Sigmoid colon (tissue), 7 donors: ENCODE data around the gene MYL11. TPM values are rescaled to one million over a fixed set of nuclear protein-coding genes. Genes with fewer than 3 reads are reported as not detected.

Experiments
- DNase-seq: peaks from one replicate; pipeline ENCODE4 v3.0.0-alpha.2; 2019
- H3K27ac ChIP-seq, 4 donors: fragments of 200-600 bp; sonication (generic); one replicate each; pipeline ENCODE4 v1.5.1; 2016 to 2019; ENCODE audit warnings: mild to moderate bottlenecking in 1 of 4
- H3K27me3 ChIP-seq, 3 donors: fragments of 200-600 bp; sonication (generic); one replicate each; pipeline ENCODE4 v1.5.1; 2019; ENCODE audit warnings: mild to moderate bottlenecking in 1 of 3
- H3K36me3 ChIP-seq, 4 donors: fragments of 200-600 bp; sonication (generic); one replicate each; pipeline ENCODE4 v1.5.1; 2016 to 2019
- H3K4me1 ChIP-seq, 4 donors: fragments of 200-600 bp; sonication (generic); one replicate each; pipeline ENCODE4 v1.5.1; 2017 to 2019
- H3K4me3 ChIP-seq, 4 donors: fragments of 200-600 bp; sonication (generic); one replicate each; pipeline ENCODE4 v1.5.1; 2017 to 2019; ENCODE audit warnings: mild to moderate bottlenecking in 2 of 4, moderate library complexity in 1 of 4
- H3K9me3 ChIP-seq, 4 donors: fragments of 200-600 bp in 3 of 4; sonication (generic) in 3 of 4; one replicate each; pipeline versions ENCODE4 v1.5.1 to v1.6.1; 2013 to 2019
- EP300 ChIP-seq, 4 donors: sonication (generic); formaldehyde crosslinking; IDR thresholded peaks; one replicate each; pipeline ENCODE4 v1.6.1; 2017; ENCODE audit warnings: antibody characterized with exemption in 4 of 4
- POLR2A ChIP-seq, 2 donors: fragments of 450-650 bp; IDR thresholded peaks; one replicate each; pipeline ENCODE4 v1.6.1; 2016; ENCODE audit warnings: antibody characterized with exemption in 2 of 2, mild to moderate bottlenecking in 2 of 2, moderate library complexity in 2 of 2
- POLR2AphosphoS5 ChIP-seq, 4 donors: sonication (generic); formaldehyde crosslinking; IDR thresholded peaks; one replicate each; pipeline ENCODE4 v1.6.1; 2017; ENCODE audit warnings: antibody characterized with exemption in 4 of 4
- WGBS, 2 donors: extraction: QIAGEN DNeasy Blood & Tissue Kit; methylation state at CpG; one replicate each; pipeline ENCODE4 v1.1.7; 2013; 5-methylcytosine and 5-hydroxymethylcytosine counted together
- intact Hi-C: fragments of 100-400 bp; cut with DNase I; formaldehyde crosslinking; loops from one replicate; pipeline ENCODE4 v1.15.1; 2023
- polyA plus RNA-seq, 3 donors: library from polyadenylated mRNA; stranded (reverse); fragments of 200-250 nt; gene quantifications; one replicate each; pipeline ENCODE4 v1.2.3, GENCODE V29; 2013
- total RNA-seq, 4 donors: library from RNA; depleted of rRNA; stranded (reverse); fragments of >200 nt; gene quantifications; one replicate each; pipeline ENCODE4 v1.1.0, GENCODE V29; 2016
- TF ChIP-seq, protein P1 (sequence below), 4 experiments: fragments of 450-650 bp in 3 of 4; fragments of 200-600 bp in 1 of 4; IDR thresholded peaks; one replicate each; pipeline ENCODE4 v1.5.1; 2016 to 2019; ENCODE audit warnings: antibody characterized with exemption in 4 of 4, mild to moderate bottlenecking in 3 of 4, moderate library complexity in 2 of 4
- donor health status: healthy with polysubstance abuse.
- donor health status: Bipolar disorder and iron deficiency.
- donor health status: healthy.

Gene MYL11
- total and polyA plus RNA-seq, 7 donors: not detected

DNA sequence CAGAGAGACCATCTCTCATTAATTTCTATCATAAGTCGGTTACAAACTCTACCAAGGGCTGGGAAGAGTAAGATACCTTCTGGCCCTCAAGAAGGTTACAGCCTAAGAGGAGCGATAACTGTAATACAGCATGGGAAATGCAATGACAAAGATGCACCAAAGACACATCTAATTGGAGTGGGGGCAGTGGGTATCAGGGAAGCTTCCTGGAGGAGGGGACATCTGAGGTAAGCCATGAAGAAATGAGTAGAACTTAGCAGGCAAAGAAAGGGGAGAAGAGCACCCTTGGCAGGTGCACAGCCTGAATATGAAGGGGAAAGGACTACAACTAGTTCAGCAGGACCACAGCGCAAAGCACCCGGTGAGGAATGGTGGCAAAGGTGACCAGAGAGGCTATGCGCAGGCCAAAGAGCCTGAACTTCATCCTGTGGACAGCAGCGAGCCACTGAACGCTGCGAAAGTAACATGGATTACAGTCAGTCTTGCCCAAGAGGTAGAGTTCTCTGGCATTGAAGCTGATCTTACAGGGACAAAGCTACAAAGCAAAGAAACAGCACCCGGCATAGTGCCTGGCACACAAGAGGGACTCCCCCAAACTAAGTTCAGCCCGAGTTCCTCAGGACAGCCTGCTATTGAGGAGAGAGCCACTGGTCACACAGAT lies 7.1 kb upstream of the MYL11 start:
- TF ChIP-seq, protein P1, sequence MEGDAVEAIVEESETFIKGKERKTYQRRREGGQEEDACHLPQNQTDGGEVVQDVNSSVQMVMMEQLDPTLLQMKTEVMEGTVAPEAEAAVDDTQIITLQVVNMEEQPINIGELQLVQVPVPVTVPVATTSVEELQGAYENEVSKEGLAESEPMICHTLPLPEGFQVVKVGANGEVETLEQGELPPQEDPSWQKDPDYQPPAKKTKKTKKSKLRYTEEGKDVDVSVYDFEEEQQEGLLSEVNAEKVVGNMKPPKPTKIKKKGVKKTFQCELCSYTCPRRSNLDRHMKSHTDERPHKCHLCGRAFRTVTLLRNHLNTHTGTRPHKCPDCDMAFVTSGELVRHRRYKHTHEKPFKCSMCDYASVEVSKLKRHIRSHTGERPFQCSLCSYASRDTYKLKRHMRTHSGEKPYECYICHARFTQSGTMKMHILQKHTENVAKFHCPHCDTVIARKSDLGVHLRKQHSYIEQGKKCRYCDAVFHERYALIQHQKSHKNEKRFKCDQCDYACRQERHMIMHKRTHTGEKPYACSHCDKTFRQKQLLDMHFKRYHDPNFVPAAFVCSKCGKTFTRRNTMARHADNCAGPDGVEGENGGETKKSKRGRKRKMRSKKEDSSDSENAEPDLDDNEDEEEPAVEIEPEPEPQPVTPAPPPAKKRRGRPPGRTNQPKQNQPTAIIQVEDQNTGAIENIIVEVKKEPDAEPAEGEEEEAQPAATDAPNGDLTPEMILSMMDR (IDR thresholded peaks at IDR 0.05): no peak
- TF ChIP-seq POLR2A (IDR thresholded peaks at IDR 0.05): no peak
- TF ChIP-seq POLR2AphosphoS5 (IDR thresholded peaks at IDR 0.05): no peak
- TF ChIP-seq EP300 (IDR thresholded peaks at IDR 0.05): no peak
- Histone ChIP-seq H3K27ac (peak overlapping the region; percentile 75 to 90 (median 85)), H3K36me3 (peaks cover 0 to 42% (median 8%) of the 10 kb centered on the region in 4 donors), H3K4me3 (peak overlapping the region in 3 of 4 donors; percentile 94 to 99 (median 97)), H3K27me3 (no peaks in the 10 kb centered on the region), H3K9me3 (no peaks in the 10 kb centered on the region), H3K4me1 (peaks cover 0 to 51% (median 43%) of the 10 kb centered on the region in 4 donors)
- intact Hi-C loops: no loop called here
- WGBS, 2 donors: 44 to 75% methylated on average over 10 of the region's 10 CpGs
- DNase-seq: no peak

DNA sequence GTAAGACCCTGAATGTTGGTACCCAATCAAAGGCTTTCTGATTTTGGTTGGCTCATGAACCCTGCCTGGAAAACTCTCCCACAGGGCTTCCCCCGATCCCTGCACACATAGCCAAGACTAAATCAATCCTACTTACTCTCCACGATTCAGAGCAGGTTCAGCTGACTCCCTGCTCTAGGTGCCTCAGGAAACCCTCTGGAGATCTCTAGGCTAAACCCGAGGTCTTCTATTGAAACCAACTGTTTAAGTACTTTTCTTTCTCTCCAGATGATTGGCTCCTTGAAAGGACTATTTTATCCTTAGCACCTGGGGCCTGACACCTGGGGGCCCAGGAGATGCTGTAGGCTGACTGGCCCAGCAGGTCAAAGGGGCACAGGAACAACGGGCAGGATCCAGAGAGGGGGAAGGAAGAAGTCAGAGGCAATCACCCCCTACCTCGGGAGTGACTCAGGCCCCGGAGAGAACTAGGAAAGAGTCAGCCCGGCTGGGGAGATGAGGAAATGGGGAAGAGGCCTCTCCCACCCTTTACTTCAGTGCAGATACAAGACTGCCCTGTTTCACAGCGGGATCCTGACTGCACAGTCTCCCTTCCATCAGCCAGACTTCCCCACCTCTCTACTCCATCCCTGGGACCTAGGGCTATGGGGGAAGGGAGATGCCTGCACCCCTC lies 6.3 kb upstream of the MYL11 start:
- DNase-seq: peak; percentile 71
- Histone ChIP-seq H3K27me3 (no peaks in the 10 kb centered on the region), H3K27ac (peak overlapping the region; percentile 75 to 90 (median 85)), H3K4me1 (peaks cover 0 to 51% (median 43%) of the 10 kb centered on the region in 4 donors), H3K9me3 (no peaks in the 10 kb centered on the region), H3K36me3 (peaks cover 0 to 34% (median 7%) of the 10 kb centered on the region in 4 donors), H3K4me3 (peak overlapping the region; percentile 62 to 99 (median 96))
- intact Hi-C loops: no loop called here
- TF ChIP-seq, protein P1 (IDR thresholded peaks at IDR 0.05): no peak
- no peak for TF ChIP-seq POLR2A (IDR thresholded peaks at IDR 0.05)
- TF ChIP-seq EP300 (IDR thresholded peaks at IDR 0.05): no peak
- no peak for TF ChIP-seq POLR2AphosphoS5 (IDR thresholded peaks at IDR 0.05)
- WGBS, 2 donors: 4 to 8% methylated on average over 8 of the region's 8 CpGs

DNA sequence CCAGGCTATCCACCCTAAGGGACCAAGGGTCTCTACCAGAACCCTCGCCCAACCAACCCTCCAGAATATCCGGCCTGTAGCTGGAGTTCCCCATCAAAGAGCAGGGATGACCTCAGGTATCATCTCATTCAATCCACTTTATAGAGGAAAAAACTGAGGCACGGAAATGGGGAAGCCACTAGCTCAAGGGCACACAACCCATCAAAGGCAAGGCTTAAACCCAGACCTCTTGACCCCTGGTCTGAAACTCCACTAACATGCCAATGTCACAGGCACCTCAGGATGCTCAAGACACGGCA lies 5.9 kb upstream of the MYL11 start:
- 2 to 5% methylated on average over 4 of the region's 4 CpGs for WGBS, 2 donors

DNA sequence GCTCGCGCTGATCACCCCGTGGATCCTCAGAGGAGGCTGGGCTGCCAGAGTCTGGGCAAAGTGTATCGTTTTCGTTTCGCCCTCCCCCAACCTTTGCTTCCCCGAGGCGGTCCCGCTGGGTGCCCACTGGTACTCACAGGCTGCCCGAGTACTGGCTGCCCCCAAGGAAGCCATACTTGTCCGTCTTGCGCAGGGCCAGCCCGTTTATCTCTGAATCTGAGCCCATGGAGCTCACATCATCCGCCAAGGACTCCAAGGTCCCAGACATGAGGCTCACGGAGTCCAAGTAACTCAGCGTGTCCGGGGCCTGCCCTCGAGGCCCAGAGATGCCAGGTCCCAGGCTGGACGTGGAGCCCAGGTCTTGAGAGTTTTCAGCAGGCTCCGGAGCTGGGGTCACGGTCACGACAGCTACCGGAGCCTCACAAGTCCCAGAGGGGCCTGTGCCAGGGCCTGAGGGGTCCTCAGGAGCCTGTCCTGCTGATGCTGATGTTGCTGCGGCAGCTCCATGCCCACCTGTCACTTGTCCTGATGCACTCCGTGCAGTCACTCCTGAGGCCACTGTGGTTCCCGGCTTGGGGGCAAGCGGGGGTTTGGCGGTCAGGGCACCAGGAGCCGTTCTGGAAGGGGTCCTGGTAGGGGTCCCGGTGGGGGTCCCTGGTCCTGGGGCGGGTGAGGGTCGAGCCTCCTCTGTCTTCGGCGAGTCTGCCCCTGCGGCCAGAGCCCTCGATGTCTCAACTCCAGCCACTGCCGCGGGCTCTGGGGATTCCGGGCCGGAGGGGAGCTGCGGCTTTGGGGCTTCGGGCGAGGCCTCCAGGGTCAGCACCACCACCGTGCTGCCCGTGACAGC lies 5.3 kb upstream of the MYL11 start:
- WGBS, 2 donors: 0 to 1% methylated on average over 45 of the region's 45 CpGs
- intact Hi-C loops: no loop called here
- Histone ChIP-seq H3K4me1 (peaks cover 0 to 51% (median 43%) of the 10 kb centered on the region in 4 donors), H3K9me3 (no peaks in the 10 kb centered on the region), H3K27ac (peak overlapping the region; percentile 75 to 90 (median 85)), H3K4me3 (peak overlapping the region; percentile 62 to 99 (median 96)), H3K27me3 (no peaks in the 10 kb centered on the region), H3K36me3 (peaks cover 0 to 23% (median 7%) of the 10 kb centered on the region in 4 donors)
- DNase-seq: peak; percentile 75
- TF ChIP-seq POLR2A (IDR thresholded peaks at IDR 0.05): no peak
- no peak for TF ChIP-seq EP300 (IDR thresholded peaks at IDR 0.05)
- TF ChIP-seq, protein P1 (IDR thresholded peaks at IDR 0.05): no peak
- no peak for TF ChIP-seq POLR2AphosphoS5 (IDR thresholded peaks at IDR 0.05)

More for the DNA sequence above, 5.9 kb upstream of the MYL11 start:
- H3K4me1 ChIP-seq: peaks cover 0 to 51% (median 43%) of the 10 kb centered on the region in 4 donors
- no peak for DNase-seq
- H3K27ac ChIP-seq: peak overlapping the region; percentile 75 to 90 (median 85)
- intact Hi-C loops: no loop called here
- no peaks in the 10 kb centered on the region for H3K9me3 ChIP-seq
- H3K27me3 ChIP-seq: no peaks in the 10 kb centered on the region
- peak overlapping the region; percentile 62 to 99 (median 96) for H3K4me3 ChIP-seq
- no peak for TF ChIP-seq POLR2AphosphoS5 (IDR thresholded peaks at IDR 0.05)
- TF ChIP-seq, protein P1 (IDR thresholded peaks at IDR 0.05): no peak
- no peak for TF ChIP-seq POLR2A (IDR thresholded peaks at IDR 0.05)
- TF ChIP-seq EP300 (IDR thresholded peaks at IDR 0.05): no peak
- H3K36me3 ChIP-seq: peaks cover 0 to 29% (median 7%) of the 10 kb centered on the region in 4 donors
